ENCODE results near the gene C4BPA.

The C4BPA gene

GRCh38 chr1:207103892-207104373 is at the start of gene C4BPA:
Gene C4BPA, plus strand, starts transcription at chr1:207104233. Its CDS starts 8,793 bp downstream, at chr1:207113026.
- in situ Hi-C loops (cut with HindIII; ENCODE audit: low pct_ligation_motif_present, low pct_unique_long_range_greater_than_20kb, low sequenced_read_pairs), result no loop called here
- no peak for DNase-seq

- DNase-seq, result no peak
Measured at GRCh38 chr1:207054491-207054890, 49.5 kb upstream of the C4BPA start.

DNA sequence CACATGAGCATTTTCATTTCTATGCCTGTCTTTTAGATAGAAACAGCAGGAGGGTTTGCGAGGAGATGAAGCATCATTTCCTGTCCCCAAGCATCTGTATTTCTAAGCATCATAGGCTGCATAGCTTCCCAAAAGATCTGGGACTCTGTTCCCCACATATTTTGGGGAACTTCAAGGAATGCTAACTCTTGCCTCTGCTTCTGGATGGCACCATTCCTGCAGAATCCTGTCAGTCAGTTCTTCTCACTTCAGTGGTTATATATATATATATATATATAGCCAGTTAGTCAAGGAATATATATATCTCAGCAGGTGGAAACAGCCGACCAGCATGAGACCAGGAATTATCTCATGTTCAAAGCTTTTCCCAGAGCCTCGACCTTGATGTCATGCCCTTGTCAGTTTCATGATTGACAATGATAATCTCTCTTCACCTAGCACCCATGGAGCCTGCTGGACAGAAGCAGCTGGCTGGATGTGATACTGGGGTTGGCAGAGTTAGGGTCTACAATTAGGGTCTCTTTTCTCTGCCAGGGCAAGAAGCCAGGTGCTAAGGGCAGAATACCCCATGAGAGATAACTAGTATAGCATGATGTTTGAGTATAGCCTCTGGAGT is 48.5 kb upstream of the C4BPA start:
- no peak for DNase-seq
- in situ Hi-C loops (cut with HindIII; ENCODE audit: low pct_ligation_motif_present, low pct_unique_long_range_greater_than_20kb, low sequenced_read_pairs), result no loop called here

More at GRCh38 chr1:207054491-207054890, 49.5 kb upstream of the C4BPA start:
- in situ Hi-C loops (cut with HindIII; ENCODE audit: low pct_ligation_motif_present, low pct_unique_long_range_greater_than_20kb, low sequenced_read_pairs), result no loop called here

- in situ Hi-C loops (cut with HindIII; ENCODE audit: low pct_ligation_motif_present, low pct_unique_long_range_greater_than_20kb, low sequenced_read_pairs), result no loop called here
- DNase-seq, result no peak
Measured at GRCh38 chr1:207056673-207057072, 47.4 kb upstream of the C4BPA start.

DNA sequence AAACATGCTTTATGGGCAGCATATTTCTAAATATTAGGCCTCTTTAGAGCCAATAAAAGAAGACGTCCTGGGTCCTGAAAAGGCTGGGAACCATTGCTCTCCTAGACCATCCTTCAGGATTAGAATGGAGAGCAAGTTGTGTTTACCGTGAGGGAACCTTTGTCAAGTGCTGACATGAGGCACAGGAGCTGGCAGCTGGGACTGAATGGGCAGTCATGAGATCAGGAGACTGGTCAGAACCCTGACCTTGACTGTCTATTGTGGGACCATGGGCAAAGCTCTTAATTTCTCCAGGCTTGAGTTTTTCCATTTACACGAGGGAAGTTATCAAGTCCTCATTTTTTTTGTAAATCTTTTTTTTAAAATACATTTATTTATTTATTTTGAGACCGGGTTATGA is 45.8 kb upstream of the C4BPA start:
- no peak for DNase-seq
- in situ Hi-C loops (cut with HindIII; ENCODE audit: low pct_ligation_motif_present, low pct_unique_long_range_greater_than_20kb, low sequenced_read_pairs), result no loop called here

GRCh38 chr1:207058878-207059867 is 44.9 kb upstream of the C4BPA start:
- in situ Hi-C loops (cut with HindIII; ENCODE audit: low pct_ligation_motif_present, low pct_unique_long_range_greater_than_20kb, low sequenced_read_pairs), result no loop called here
- DNase-seq, result no peak

DNA sequence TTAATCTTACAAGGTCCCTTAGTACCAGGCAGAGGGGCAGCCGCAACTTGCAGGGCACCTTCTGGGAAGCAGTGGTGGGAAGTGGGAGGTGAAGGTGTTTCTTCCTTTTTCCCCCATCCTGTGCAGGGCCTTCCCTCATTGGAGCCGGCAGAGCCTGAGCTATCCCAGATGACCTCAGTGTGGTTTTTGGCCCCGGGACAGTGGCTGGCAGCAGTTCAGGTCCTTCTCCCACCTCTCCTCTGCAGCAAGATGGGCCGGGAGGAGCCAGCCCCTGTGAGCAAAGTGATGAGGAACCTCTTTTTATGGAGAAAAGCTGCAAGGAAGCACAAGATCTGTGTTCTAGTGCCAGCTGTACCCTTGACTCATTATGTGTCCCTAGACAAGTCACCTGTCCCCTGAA is 44.2 kb upstream of the C4BPA start:
- no peak for DNase-seq

GRCh38 chr1:207060596-207060995 is 43.4 kb upstream of the C4BPA start:
- no peak for DNase-seq
- in situ Hi-C loops (cut with HindIII; ENCODE audit: low pct_ligation_motif_present, low pct_unique_long_range_greater_than_20kb, low sequenced_read_pairs), result no loop called here

More for the DNA sequence above, 44.2 kb upstream of the C4BPA start:
- in situ Hi-C loops (cut with HindIII; ENCODE audit: low pct_ligation_motif_present, low pct_unique_long_range_greater_than_20kb, low sequenced_read_pairs), result no loop called here

GRCh38 chr1:207062058-207062457 is 42.0 kb upstream of the C4BPA start:
- in situ Hi-C loops (cut with HindIII; ENCODE audit: low pct_ligation_motif_present, low pct_unique_long_range_greater_than_20kb, low sequenced_read_pairs), result no loop called here
- DNase-seq, result no peak

- in situ Hi-C loops (cut with HindIII; ENCODE audit: low pct_ligation_motif_present, low pct_unique_long_range_greater_than_20kb, low sequenced_read_pairs), result no loop called here
- DNase-seq, result no peak
Measured at GRCh38 chr1:207063014-207063413, 41.0 kb upstream of the C4BPA start.

GRCh38 chr1:207064561-207064960 is 39.5 kb upstream of the C4BPA start:
- in situ Hi-C loops (cut with HindIII; ENCODE audit: low pct_ligation_motif_present, low pct_unique_long_range_greater_than_20kb, low sequenced_read_pairs), result no loop called here
- DNase-seq, result no peak

DNA sequence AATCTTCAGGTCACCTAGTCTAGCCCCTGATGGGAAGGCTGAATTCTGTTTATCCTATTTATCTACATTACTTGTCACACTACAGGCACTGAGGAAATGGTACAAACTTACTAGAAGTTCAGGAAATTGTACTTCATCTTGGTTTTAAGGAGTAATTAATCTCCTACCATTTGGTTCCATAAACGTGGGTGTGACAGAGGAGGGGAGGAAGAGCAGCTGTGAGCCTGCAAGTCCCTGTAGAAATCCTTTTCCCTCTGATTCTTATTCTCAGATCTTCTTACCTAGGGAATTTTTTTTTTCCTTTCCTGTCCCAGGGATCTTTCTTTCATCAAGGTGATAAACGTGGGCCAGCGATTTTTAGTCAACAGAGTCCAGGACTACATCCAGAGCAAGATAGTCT is 36.8 kb upstream of the C4BPA start:
- in situ Hi-C loops (cut with HindIII; ENCODE audit: low pct_ligation_motif_present, low pct_unique_long_range_greater_than_20kb, low sequenced_read_pairs), result no loop called here
- DNase-seq, result no peak

GRCh38 chr1:207067665-207068064 is 36.4 kb upstream of the C4BPA start:
- in situ Hi-C loops (cut with HindIII; ENCODE audit: low pct_ligation_motif_present, low pct_unique_long_range_greater_than_20kb, low sequenced_read_pairs), result no loop called here
- no peak for DNase-seq

DNA sequence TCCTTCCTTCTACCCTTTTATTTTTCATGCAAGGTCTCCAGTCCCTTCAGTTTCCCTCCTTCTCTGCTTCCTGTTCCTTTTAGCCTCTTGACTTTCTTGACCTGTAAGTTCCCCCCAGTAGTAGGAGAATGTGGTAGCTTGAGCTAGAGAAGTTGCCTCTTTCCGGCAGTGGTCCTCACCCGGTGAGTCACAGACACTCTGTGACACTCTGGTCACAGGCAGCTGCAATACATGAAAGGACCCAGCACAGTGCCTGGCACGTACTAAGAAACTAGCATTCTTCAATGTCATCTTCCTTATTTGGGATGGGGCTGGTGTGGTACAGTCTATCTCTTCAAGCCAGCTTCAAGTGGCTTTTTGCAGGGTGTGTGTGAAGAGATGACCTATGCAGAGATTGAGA is 35.0 kb upstream of the C4BPA start:
- in situ Hi-C loops (cut with HindIII; ENCODE audit: low pct_ligation_motif_present, low pct_unique_long_range_greater_than_20kb, low sequenced_read_pairs), result no loop called here
- DNase-seq, result no peak

- no peak for DNase-seq
- in situ Hi-C loops (cut with HindIII; ENCODE audit: low pct_ligation_motif_present, low pct_unique_long_range_greater_than_20kb, low sequenced_read_pairs), result no loop called here
Measured at GRCh38 chr1:207069858-207070506, 34.1 kb upstream of the C4BPA start.

GRCh38 chr1:207070811-207071210 is 33.2 kb upstream of the C4BPA start:
- in situ Hi-C loops (cut with HindIII; ENCODE audit: low pct_ligation_motif_present, low pct_unique_long_range_greater_than_20kb, low sequenced_read_pairs), result no loop called here
- no peak for DNase-seq

DNA sequence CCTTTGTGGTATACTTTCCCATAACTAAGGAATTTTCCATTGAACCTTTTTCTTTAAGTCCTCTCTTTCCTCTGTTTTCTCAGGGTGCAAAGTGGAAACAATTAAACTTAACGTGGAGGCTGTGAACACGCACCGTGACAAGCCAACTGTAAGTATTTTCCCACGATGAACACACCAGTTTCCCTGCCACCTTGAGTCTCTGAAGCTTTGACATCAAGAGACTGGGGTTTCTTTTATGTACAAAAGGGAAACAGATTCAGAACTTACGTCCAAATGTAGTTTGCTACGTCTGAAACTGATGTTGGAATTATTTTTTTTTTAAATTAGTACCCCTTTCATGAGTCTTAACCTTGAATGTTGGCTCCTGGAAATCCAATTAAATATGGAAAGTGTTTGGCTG is 32.6 kb upstream of the C4BPA start:
- DNase-seq, result no peak
- in situ Hi-C loops (cut with HindIII; ENCODE audit: low pct_ligation_motif_present, low pct_unique_long_range_greater_than_20kb, low sequenced_read_pairs), result no loop called here

GRCh38 chr1:207072233-207072632 is 31.8 kb upstream of the C4BPA start:
- in situ Hi-C loops (cut with HindIII; ENCODE audit: low pct_ligation_motif_present, low pct_unique_long_range_greater_than_20kb, low sequenced_read_pairs), result no loop called here
- no peak for DNase-seq
